NCI-H748 treated with DMSO at 0.1 percent for 48 hours (cell line): ENCODE results near the gene ATP13A2.
"Not testable (repeated sequence)": the region's sequence is repeated elsewhere in the genome, so short reads cannot be mapped to it uniquely, and the experiment has no call there.

Experiments used
- DNase-seq: peaks from one replicate; lab custom pipeline; 2025; lab: John Stamatoyannopoulos, UW

ATP13A2 gene

GRCh38 chr1:16978139-16978538 lies 33.6 kb downstream of the ATP13A2 start:
- no peak for DNase-seq

DNA sequence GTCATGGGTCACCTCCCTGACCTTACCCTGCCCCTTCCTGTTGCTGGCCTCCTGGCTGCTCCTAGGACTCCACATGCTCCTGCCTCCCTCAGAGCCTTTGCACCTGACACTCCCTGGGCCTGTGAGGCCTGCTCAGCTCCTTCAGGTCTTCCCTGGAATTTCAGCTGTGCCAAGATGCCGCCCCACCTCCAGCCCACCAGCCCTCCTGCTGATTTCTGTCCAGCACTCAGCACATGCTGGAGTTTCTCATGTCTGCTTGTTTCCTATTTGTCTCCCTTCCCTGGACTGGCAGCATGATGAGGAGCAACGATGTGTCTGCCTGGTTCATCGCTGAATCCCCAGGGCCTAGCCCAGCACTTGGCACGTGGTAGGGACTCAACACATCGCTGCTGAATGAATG lies 34.4 kb downstream of the ATP13A2 start:
- DNase-seq, result no peak

- DNase-seq, result no peak
Observed at GRCh38 chr1:16976966-16977365, 34.8 kb downstream of the ATP13A2 start.

DNA sequence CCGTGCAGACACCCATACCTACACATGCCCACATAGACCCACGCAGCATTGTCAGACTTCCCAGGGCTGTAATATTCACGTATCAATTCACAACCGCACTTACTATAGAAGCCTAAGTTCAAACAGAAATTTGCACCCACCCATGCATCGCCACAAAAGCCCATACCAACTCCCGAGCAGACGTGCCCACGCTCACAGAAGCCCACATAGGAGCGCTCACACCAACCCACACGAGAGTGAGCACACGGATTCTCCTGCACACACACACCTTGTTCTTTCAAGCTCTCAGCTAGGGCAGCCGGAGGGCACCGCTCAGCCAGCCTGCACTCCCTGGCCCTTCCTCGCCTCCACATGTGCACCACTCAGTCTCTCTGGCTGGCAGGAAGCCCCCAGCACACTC lies 35.9 kb downstream of the ATP13A2 start:
- no peak for DNase-seq

DNA sequence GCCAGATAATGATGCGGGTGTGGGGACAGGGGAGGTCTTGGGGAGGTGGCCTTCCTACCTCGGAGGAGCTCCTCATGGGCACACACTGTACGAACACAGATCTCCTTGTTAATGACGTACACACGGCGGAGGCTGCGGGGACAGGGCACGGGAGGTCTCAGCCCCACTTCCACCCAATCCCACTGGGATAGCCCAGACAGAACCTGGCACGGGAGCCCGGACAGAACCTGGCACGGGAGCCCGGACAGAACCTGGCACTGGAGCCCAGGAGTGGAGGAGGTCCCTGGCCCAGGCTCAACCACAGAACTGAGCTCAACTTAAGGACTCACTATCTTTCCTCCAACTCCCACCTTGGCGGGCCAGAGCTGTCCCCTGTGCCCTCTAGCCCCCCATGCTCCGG lies 36.5 kb downstream of the ATP13A2 start:
- DNase-seq, result no peak

- no peak for DNase-seq
Observed at GRCh38 chr1:16973215-16973614, 38.5 kb downstream of the ATP13A2 start.

DNA sequence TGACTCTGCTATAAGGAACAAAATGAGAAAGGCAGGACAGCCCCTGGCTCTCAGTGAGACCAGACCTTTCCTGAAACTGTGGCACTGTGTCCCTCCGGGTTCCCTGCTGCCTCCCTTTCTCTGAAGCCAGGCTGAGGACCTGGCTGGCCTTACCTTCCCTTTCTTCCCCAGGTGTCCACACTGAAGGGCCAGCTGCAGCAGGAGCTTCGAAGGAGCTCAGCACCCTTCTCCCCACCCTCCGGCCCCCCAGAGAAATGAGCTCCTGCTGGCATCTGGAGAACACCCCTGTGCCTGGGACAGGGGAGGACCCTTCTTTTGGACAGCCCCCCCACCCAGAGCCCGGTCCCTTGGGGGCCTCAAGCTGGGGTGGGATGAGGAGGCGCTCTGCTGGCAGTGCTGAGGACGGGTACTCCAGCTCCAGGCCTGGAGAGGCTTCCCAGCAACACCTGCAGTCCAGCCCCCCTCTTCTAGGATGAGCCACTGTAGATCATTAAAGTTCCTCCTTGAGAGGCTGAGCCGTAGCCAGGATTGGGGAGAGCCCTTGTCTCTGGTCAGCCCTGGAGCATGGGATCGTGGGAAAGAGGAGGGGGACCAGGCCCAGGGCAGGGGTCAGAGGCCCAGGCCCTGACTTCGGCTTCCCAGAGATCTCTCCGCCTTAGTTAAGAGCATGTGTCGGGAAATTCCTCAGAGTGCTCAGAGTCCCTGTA lies 39.4 kb downstream of the ATP13A2 start:
- no peak for DNase-seq

DNA sequence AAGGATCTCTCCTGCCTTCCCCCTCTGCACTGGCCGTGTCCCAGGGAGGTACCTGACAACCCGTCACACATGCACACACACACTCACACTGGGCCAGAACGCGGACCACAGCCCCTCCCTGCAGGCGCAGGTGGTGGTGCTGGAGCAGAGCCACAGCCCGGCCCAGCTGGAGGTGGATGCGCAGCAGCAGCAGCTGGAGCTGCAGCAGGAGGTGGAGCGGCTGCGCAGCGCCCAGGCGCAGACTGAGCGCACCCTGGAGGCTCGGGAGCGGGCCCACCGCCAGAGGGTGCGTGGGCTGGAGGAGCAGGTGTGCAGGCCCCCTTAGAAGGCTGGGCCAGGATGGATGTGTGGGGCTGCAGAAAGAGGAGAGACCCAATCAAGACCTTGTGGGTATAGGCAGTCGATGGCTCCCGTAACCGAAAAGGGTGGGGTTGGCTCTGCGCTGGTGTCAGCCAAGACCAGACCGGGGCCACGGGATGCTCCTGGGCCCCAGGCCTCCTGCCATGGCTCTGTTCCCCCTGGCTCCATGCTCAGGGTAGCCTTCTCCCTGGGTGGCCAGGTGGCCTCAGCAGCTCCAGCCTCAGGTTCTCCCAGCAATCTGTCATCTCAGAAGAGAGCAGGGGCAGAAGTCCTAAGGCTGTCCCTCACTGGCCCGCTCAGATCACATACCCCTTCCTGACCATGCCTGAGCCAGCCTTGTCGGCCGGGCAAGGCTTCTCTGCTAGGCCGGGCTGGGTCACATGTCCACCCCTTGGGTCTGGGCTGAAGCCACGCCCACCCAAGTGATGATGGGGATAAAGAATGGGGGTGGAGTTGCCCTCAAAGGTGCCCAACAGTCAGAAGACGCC lies 40.2 kb downstream of the ATP13A2 start:
- no peak for DNase-seq

GRCh38 chr1:16970132-16970910 lies 41.4 kb downstream of the ATP13A2 start:
- no peak for DNase-seq

DNA sequence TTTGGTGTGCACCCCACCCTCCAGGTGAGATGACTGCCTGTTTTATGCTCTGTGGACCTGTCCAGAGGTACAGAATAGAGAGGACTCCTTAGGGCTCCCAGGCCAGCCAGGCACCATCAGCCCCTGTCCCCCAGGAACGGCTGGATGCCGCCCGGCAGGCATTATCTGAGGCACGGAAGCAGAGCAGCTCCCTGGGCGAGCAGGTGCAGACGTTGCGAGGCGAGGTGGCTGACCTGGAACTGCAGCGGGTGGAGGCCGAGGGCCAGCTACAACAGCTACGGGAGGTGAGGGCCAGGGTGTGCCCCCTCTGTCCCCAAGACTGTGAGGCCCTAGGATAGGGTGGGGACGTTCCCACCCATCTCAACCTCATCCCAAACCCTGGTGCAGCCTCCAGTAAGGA lies 42.1 kb downstream of the ATP13A2 start:
- DNase-seq, result no peak

DNA sequence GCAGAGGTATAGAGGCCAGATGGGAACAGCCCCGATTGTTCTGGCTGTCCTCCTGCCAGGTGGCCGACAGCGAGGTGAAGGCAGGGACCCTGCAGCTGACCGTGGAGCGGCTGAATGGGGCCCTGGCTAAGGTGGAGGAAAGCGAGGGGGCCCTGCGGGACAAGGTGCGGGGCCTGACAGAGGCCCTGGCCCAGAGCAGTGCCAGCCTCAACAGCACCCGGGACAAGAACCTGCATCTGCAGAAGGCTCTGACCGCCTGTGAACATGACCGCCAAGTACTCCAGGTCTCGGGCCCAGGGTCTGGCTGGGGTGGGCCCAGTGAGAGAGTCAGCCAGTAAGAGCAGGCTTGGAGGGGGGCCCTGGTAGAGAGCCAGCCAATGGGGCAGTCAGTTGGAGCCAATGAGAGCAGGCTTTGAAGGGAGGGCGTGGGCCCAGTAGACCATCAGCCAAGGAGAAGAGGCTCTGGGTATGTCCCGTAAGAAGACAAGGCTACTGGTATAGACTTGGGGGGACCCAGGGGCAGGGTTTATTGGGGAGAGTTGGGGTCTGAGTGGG lies 42.6 kb downstream of the ATP13A2 start:
- DNase-seq, result no peak

- no peak for DNase-seq
Observed at GRCh38 chr1:16968372-16968771, 43.4 kb downstream of the ATP13A2 start.

DNA sequence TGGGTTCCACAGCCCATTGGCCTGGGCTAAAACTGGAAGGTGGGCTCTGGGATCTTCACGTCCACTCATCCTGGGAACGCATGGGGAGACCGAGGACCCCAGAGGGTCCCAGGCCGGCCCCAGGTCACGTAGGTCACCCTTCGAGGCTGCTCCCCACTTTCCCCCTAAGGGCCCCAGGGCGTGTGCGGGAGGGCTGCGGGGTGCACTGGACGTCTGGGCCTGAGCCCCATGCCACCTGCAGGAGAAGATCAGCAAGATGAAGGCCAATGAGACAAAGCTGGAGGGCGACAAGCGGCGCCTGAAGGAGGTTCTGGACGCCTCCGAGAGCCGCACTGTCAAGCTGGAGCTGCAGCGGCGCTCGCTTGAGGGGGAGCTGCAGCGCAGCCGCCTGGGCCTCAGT lies 43.8 kb downstream of the ATP13A2 start:
- no peak for DNase-seq

DNA sequence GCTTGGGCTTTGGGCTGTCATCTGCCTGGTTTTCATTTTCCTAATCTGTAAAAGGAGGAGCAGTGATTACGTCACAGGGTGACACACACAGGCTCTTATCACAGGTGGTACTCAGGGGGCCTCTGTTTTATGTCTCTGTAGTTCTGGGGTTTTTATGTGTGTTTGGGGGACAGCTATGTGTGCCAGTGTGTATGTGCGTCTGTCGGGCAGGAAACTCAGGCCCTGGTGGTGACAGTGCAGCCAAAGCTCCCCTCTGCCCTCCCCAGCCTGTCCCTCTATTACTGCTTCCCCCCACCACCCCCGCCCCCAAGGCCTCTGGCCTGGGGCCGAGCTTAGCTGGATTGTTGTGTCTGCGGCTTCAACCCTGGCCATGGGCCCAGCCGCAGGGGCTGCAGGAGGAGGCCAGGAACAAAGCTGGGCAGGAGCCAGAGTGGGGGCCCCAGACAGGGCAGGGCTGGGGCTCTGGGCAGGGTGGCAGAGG lies 44.6 kb downstream of the ATP13A2 start:
- DNase-seq, result no peak

GRCh38 chr1:16966282-16966681 lies 45.4 kb downstream of the ATP13A2 start:
- DNase-seq, result no peak

GRCh38 chr1:16965486-16966067 lies 46.2 kb downstream of the ATP13A2 start:
- no peak for DNase-seq

DNA sequence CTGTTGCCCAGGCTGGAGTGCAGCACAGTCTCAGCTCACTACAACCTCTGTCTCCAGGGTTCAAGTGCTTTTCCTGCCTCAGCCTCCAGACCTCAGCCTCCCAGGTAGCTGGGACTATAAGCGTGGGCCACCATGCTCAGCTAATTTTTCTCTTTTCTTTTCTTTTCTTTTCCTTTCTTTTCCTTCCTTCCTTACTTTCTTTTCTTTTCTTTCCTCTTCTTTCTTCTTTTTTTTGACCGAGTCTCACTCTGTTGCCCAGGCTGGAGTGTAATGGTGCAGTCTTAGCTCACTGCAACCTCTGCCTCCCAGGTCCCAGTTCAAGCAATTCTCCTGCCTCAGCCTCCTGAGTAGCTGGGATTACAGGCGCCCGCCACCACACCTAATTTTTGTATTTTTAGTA lies 47.6 kb downstream of the ATP13A2 start:
- not testable (repeated sequence) for DNase-seq

DNA sequence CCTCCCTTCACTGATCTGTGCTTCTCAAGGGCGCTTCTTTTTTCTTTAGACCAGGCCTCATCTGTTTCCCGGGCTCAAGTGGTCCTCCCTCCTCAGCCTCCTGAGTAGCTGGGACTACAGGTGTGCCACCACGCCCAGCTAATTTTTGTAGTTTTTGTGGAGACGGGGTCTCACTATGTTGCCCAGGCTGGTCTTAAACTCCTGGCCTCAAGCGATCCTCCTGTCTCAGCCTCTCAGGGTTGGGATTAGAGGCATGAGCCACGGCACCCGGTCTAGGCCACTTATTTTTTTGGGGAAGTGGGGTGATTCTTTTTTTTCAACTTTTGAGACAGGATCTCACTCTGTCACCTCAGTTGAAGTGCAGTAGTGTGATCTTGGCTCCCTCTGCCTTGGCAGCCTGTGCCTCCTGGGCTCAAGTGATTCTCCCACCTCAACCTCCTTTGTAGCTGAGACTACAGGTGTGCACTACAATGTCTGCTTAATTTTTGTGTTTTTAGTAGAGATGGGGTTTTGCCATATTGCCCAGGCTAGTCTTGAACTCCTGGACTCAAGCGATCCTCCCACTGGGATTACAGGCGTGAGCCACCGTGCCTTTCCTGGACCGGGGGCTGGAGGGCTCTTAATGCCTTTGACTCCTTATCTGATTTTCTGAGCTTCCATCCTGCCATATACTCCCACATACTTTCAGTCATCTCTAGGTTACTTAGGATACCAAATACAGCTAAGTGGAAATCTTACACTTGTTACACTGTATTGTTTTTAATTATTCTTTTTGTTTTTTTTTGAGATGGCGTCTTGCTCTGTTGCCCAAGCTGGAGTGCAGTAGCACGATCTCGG lies 50.2 kb downstream of the ATP13A2 start:
- DNase-seq, result no peak

DNA sequence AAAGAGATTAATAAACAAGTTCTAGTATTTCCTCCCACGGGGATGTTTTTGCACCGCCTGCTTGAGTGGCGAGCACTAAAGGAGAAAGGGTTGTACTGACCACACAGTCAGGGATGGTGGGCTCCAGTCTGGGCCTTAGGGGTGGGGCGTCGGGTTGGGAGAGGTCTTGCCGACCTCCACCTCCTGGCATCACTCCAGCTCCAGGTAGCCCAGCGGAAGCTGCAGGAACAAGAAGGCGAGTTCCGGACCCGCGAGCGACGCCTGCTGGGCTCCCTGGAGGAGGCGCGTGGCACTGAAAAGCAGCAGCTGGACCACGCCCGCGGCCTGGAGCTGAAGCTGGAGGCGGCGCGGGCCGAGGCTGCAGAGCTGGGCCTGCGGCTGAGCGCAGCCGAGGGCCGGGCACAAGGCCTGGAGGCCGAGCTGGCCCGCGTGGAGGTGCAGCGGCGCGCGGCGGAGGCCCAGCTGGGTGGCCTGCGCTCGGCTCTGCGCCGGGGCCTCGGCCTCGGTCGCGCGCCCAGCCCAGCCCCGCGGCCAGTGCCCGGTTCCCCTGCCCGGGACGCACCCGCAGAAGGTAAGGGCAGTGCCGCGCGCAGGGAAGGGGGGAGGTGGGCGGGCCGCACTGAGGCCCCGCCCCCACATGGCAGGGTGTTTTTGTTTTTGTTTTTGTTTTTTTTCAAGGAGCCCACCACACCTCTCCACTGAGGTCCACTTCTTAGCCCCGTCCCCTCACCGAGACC lies 51.0 kb downstream of the ATP13A2 start:
- DNase-seq, result peak; percentile 24

- no peak for DNase-seq
Observed at GRCh38 chr1:16958475-16958874, 53.3 kb downstream of the ATP13A2 start.
